ENCODE measurements around the gene HSPB6.

GRCh38 chr19:35742121-35742724 lies 14.6 kb downstream of the HSPB6 start, which contains the start of gene IGFLR1:
- TF ChIP-seq CTCF (IDR thresholded peaks at IDR 0.05; ENCODE audit: low read depth, low read length, poor library complexity, severe bottlenecking) (no peak), EZH2phosphoT487 (IDR thresholded peaks at IDR 0.05; ENCODE audit: borderline replicate concordance, low read length) (no peak)

Data from DOHH2 (cell line).